Neural progenitor cell (in vitro differentiated cells): ENCODE data around the gene GAB2. TPM values are rescaled to one million over a fixed set of nuclear protein-coding genes. Genes with fewer than 3 reads are reported as not detected.

Experiments
- DNase-seq: peaks from one replicate; pipeline ENCODE4 v3.0.0-alpha.2; 2016; ENCODE audit warnings: low spot score
- H2AFZ ChIP-seq: fragments of 200-600 bp; sonication (generic); replicated peaks from 2 replicates; pipeline ENCODE4 v1.6.1; 2016; ENCODE audit warnings: antibody characterized with exemption
- H3F3A ChIP-seq: fragments of 200-600 bp; sonication (generic); 2 replicates; pipeline ENCODE4 v1.6.1; 2016; ENCODE audit warnings: antibody characterized with exemption, low read depth
- H3K27ac ChIP-seq: fragments of 200-600 bp; sonication (generic); 2 replicates; pipeline ENCODE4 v1.5.1; 2016; ENCODE audit warnings: mild to moderate bottlenecking
- H3K27me3 ChIP-seq: fragments of 200-600 bp; sonication (generic); 2 replicates; pipeline ENCODE4 v1.6.1; 2016; ENCODE audit warnings: mild to moderate bottlenecking, moderate library complexity
- H3K36me3 ChIP-seq: fragments of 200-600 bp; sonication (generic); 2 replicates; pipeline ENCODE4 v1.5.1; 2016
- H3K4me1 ChIP-seq: fragments of 200-600 bp; sonication (generic); 2 replicates; pipeline ENCODE4 v1.6.1; 2016; ENCODE audit warnings: mixed run types
- H3K4me2 ChIP-seq: fragments of 200-600 bp; sonication (generic); 2 replicates; pipeline ENCODE4 v1.6.1; 2016
- H3K4me3 ChIP-seq: fragments of 200-600 bp; sonication (generic); 2 replicates; pipeline ENCODE4 v1.5.1; 2016
- H3K79me2 ChIP-seq: fragments of 200-600 bp; sonication (generic); 2 replicates; pipeline ENCODE4 v1.6.1; 2016; ENCODE audit warnings: low read depth
- H3K9ac ChIP-seq: fragments of 200-600 bp; sonication (generic); 2 replicates; pipeline ENCODE4 v1.6.1; 2016
- H3K9me3 ChIP-seq: fragments of 200-600 bp; sonication (generic); 2 replicates; pipeline ENCODE4 v1.5.1; 2016; ENCODE audit warnings: low read depth
- H4K20me1 ChIP-seq: fragments of 200-600 bp; sonication (generic); 2 replicates; pipeline ENCODE4 v1.6.1; 2016; ENCODE audit warnings: low read depth
- H3K27ac Mint-ChIP-seq: 3 replicates; pipeline ENCODE4 v1.8.0; 2021; ENCODE audit warnings: mixed read lengths
- H3K27me3 Mint-ChIP-seq: 2 replicates; pipeline ENCODE4 v1.8.0; 2022; ENCODE audit warnings: low read depth, mild to moderate bottlenecking, inconsistent platforms, moderate library complexity, mixed read lengths; ENCODE audit not compliant: insufficient read depth
- H3K36me3 Mint-ChIP-seq: 3 replicates; pipeline ENCODE4 v1.8.0; 2021; ENCODE audit warnings: mixed read lengths
- H3K4me1 Mint-ChIP-seq: 3 replicates; pipeline ENCODE4 v1.8.0; 2021; ENCODE audit warnings: mixed read lengths
- H3K4me3 Mint-ChIP-seq: 3 replicates; pipeline ENCODE4 v1.8.0; 2021; ENCODE audit warnings: mild to moderate bottlenecking, moderate library complexity, mixed read lengths
- H3K9me3 Mint-ChIP-seq: 3 replicates; pipeline ENCODE4 v1.8.0; 2020; ENCODE audit warnings: mixed read lengths
- CTCF ChIP-seq: fragments of 200-600 bp; sonication (generic); IDR thresholded peaks from 2 replicates; pipeline ENCODE4 v1.5.1; 2017; ENCODE audit warnings: antibody characterized with exemption, mild to moderate bottlenecking
- EZH2 ChIP-seq: fragments of 200-600 bp; sonication (generic); IDR thresholded peaks from 2 replicates; pipeline ENCODE4 v1.6.1; 2017; ENCODE audit warnings: antibody characterized with exemption, mild to moderate bottlenecking, moderate library complexity
- EZH2phosphoT487 ChIP-seq: fragments of 200-600 bp; sonication (generic); IDR thresholded peaks from 2 replicates; pipeline ENCODE4 v1.6.1; 2017; ENCODE audit warnings: antibody characterized with exemption
- total RNA-seq: library from RNA; depleted of rRNA; stranded (reverse); fragments of >200 nt; gene quantifications from 2 replicates; pipeline ENCODE4 v1.2.3, GENCODE V29; 2015; ENCODE audit warnings: low replicate concordance

The GAB2 gene
- total RNA-seq, 1 donor from 2014 or later = 11.1 TPM

DNA sequence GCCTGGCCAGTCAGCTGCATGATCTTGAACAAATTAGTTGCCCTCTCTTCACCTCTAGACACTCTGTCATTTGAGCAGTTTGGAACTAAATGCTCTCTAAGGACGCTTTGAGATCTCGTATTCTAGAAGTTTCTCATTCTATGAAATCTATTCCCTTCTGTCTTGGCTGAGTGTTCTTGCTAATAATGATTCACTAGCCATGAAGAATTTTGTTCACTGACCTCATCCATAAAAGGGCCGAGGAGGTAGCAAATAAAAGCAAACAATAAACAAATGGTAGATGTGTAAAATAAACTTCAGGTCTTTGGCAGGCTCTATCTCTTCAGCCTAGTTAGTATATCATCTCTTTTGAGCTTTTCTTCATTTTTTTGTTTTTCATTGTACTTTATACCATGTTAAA, 152.3 kb downstream of the GAB2 start:
- Histone ChIP-seq H3K27ac (no peak overlapping the region), H3K79me2 (no peaks in the 10 kb centered on the region), H3K4me3 (no peak overlapping the region), H3K9ac (no peak overlapping the region), H3K27me3 (no peaks in the 10 kb centered on the region), H3K4me2 (no peak overlapping the region), H3F3A (no peaks in the 10 kb centered on the region), H3K9me3 (no peaks in the 10 kb centered on the region), H3K4me1 (peaks cover 16% of the 10 kb centered on the region), H4K20me1 (no peaks in the 10 kb centered on the region), H2AFZ (no peak overlapping the region), H3K36me3 (no peaks in the 10 kb centered on the region)
- peaks cover 13% of the 10 kb centered on the region for H3K4me1 Mint-ChIP-seq
- no peak for TF ChIP-seq EZH2
- no peak for TF ChIP-seq CTCF
- no peak for TF ChIP-seq EZH2phosphoT487
- DNase-seq = no peak
- H3K27ac Mint-ChIP-seq = no peak overlapping the region
- H3K4me3 Mint-ChIP-seq = no peak overlapping the region
- H3K36me3 Mint-ChIP-seq = peaks cover 2% of the 10 kb centered on the region
- no peaks in the 10 kb centered on the region for H3K27me3 Mint-ChIP-seq
- no peaks in the 10 kb centered on the region for H3K9me3 Mint-ChIP-seq

DNA sequence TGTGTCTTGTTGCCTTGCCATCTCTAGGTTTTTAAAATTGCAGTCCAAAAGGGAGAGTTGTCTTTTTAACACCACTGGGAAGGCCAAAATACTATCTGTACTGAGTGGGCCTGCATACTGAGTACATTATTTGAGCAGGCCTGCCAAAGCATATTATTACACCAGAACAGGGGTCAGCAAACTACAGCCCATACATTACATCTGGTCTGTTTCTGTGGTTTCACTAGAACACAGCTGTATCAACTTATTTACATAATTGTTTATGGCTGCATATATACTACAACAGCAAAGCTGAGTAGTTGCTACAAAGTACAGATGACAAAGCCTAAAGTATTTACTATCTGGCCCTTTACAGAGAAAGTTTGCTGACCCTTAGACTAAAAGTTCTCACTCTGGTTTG, 154.9 kb downstream of the GAB2 start:
- Mint-ChIP-seq H3K4me3 (no peak overlapping the region), H3K9me3 (no peaks in the 10 kb centered on the region), H3K4me1 (peaks cover 10% of the 10 kb centered on the region), H3K36me3 (peaks cover 2% of the 10 kb centered on the region), H3K27me3 (no peaks in the 10 kb centered on the region), H3K27ac (no peak overlapping the region)
- H4K20me1 ChIP-seq = no peaks in the 10 kb centered on the region
- no peak overlapping the region for H3K9ac ChIP-seq
- no peaks in the 10 kb centered on the region for H3K9me3 ChIP-seq
- H3K4me2 ChIP-seq = no peak overlapping the region
- no peaks in the 10 kb centered on the region for H3K36me3 ChIP-seq
- no peak overlapping the region for H2AFZ ChIP-seq
- H3F3A ChIP-seq = no peaks in the 10 kb centered on the region
- no peaks in the 10 kb centered on the region for H3K27me3 ChIP-seq
- no peak for DNase-seq
- peaks cover 11% of the 10 kb centered on the region for H3K4me1 ChIP-seq
- TF ChIP-seq EZH2 = no peak
- no peak for TF ChIP-seq CTCF
- TF ChIP-seq EZH2phosphoT487 = no peak
- no peak overlapping the region for H3K27ac ChIP-seq
- H3K4me3 ChIP-seq = no peak overlapping the region
- no peaks in the 10 kb centered on the region for H3K79me2 ChIP-seq

DNA sequence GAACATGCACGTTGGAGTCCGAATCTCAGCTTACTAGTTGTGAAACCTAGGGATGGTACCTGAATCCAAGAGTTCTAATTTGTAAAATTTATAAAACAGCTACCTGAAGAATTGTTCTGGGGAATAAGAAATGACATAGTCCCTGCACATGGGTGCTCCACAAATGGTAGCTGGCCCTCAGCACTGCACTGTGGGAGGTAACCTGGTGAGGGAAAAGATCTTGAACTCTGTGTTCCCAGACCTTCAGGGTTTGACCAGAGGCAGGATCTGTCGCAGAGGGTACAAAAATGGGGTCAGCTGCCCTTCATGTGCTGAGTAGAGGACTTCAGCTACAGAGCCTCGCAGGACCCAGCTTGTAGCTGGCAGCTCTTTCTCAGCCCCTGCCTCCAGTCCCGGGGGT, 155.4 kb downstream of the GAB2 start:
- no peaks in the 10 kb centered on the region for H3K9me3 ChIP-seq
- H3K4me3 Mint-ChIP-seq = no peak overlapping the region
- no peak overlapping the region for H3K9ac ChIP-seq
- no peak for DNase-seq
- H3K4me1 ChIP-seq = peaks cover 11% of the 10 kb centered on the region
- peaks cover 2% of the 10 kb centered on the region for H4K20me1 ChIP-seq
- no peaks in the 10 kb centered on the region for H3K9me3 Mint-ChIP-seq
- H3K36me3 ChIP-seq = no peaks in the 10 kb centered on the region
- no peak for TF ChIP-seq EZH2phosphoT487
- no peak for TF ChIP-seq EZH2
- TF ChIP-seq CTCF = no peak
- H3K79me2 ChIP-seq = no peaks in the 10 kb centered on the region
- no peak overlapping the region for H3K4me2 ChIP-seq
- peaks cover 8% of the 10 kb centered on the region for H3K4me1 Mint-ChIP-seq
- H3K27me3 ChIP-seq = no peaks in the 10 kb centered on the region
- no peak overlapping the region for H2AFZ ChIP-seq
- H3K36me3 Mint-ChIP-seq = peaks cover 2% of the 10 kb centered on the region
- H3K27ac Mint-ChIP-seq = no peak overlapping the region
- no peak overlapping the region for H3K27ac ChIP-seq
- H3K27me3 Mint-ChIP-seq = no peaks in the 10 kb centered on the region
- no peak overlapping the region for H3K4me3 ChIP-seq
- no peaks in the 10 kb centered on the region for H3F3A ChIP-seq
